GM21528 (cell line): ENCODE data around the gene MANBA.
"Not testable (repeated sequence)": the region's sequence is repeated elsewhere in the genome, so short reads cannot be mapped to it uniquely, and the experiment has no call there.

ENCODE experiments used
- ATAC-seq: cut with Tn5 transposase; IDR thresholded peaks from one replicate; pipeline ENCODE4 v1.9.1; 2021; ENCODE audit warnings: mild to moderate bottlenecking, moderate library complexity; ENCODE audit not compliant: unreplicated experiment, low FRiP score

The MANBA gene

GRCh38 chr4:102627831-102628523 is 132.8 kb downstream of the MANBA start:
- no peak for ATAC-seq

DNA sequence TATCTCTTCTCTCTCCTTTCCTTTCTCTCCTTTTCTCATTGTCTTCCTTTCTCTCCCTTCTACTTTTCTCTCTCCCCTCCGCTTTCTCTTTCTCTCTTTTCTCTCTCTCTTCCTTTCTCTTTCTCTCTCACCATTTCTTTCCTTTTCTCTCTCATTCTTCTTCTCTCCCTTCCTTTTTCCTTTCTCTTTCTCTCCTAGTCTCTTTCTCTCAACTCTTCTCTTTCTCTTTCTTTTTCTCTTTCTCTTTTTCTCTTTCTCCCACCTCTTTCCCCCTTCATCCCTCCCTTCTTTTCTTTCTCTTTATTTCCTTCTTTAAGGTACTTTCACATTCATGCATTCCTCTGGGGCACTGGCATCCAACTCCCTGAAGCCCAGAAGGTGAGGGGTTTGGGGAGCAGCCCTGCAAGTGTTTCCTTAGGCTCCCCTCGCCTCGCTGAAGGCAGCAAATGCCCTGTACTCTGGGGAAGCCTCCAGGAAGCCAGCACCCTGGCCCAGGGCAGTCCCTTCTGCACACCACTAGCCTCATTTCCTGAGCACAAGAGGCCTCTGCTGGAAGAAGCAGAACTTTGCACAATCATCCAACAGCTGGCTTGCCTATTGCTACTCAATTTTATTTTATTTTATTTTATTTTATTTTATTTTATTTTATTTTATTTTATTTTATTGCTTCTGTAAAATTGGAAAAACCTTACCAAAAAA is 135.4 kb downstream of the MANBA start:
- peak; percentile 89 for ATAC-seq

DNA sequence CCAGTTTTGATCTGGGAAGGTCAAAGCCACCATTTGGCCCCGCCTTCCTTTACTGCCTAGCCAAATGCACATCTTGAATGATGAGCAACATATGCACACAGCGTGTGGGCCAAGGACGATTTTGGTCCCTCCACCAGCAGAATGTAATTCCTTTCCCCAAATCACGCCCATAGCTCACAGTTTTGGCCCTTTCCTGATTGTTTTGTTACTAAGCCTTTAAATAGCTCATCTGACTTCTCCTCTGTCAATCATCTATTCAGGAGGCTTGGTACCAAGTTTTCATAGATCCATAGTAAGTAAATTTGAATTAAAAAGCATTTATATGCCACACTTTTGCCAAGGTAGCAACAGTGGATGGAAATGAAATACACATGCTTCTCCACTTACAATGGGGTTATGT is 136.3 kb downstream of the MANBA start:
- ATAC-seq: no peak

GRCh38 chr4:102623622-102624021 is 137.1 kb downstream of the MANBA start:
- ATAC-seq: no peak

DNA sequence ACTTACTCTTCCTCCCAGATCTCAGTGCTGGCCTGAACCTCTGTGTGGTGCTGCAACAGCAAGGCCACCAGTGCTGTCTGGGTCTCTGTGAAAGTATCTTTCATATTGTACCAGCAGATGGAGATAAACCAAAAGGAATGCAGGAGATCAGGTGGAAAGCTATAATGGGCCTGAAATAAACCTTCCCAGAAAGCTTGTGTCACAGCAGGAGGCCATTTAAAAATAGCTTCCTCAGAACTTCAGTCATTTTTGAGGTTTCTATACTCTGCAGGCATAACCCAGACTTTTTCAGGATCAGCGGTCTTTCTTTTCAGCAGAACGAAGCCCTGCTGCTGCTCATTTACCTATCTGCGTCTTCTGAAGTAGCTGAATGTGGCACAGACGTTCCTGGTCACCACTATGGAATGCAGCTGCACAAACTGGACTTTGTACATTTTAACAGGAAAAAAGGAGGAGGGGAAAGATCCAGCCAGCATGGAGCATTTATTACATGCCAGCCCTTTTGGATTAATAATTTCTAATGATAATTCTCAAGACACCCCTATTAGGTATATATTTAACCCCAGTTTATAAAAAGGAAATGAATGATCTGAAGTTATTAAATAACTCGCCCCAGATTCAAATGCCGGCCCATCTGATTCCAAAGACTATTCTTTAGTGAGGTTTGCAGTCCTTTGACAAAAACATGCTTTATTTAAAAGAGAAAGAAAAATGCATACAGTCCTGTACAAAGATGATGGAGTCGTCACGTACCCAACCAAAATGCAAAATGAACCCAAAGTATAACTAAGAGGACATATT is 139.9 kb downstream of the MANBA start:
- ATAC-seq: no peak

GRCh38 chr4:102619776-102620631 is 140.8 kb downstream of the MANBA start:
- ATAC-seq: not testable (repeated sequence)

GRCh38 chr4:102619021-102619420 is 141.7 kb downstream of the MANBA start:
- ATAC-seq: not testable (repeated sequence)

DNA sequence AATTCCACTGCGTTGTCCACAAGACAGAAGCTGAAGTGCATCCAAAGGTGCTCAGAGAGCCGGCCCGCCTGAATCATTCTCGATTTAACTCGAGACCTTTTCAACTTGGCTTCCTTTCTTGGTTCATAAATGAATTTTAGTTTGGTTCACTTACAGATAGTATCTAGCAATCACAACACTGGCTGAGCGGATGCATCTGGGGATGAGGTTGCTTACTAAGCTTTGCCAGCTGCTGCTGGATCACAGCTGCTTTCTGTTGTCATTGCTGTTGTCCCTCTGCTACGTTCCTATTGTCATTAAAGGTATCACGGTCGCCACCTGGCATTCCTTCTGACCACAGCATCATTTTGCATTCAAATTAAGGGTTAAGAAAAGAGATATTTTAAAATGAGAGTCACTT is 144.1 kb downstream of the MANBA start:
- ATAC-seq: no peak

DNA sequence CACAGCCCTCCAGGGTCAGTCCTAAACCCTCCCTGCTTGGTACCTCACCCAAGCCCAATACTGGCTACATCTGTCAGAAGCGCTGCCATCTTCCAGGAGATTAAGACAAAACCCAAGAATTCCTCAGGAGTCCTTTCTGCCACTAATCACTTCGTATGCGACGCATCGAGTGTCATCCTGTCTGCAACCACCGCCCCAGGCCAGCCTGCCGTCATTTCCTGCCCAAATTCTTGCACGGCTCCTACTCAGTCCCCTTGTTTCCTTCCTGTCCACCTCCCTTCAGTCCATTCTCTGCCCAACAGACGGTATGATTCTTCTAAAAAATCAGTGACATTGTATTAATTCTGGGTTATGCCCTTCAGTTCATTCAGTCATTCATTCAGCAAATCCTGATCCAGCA is 146.0 kb downstream of the MANBA start:
- no peak for ATAC-seq

GRCh38 chr4:102612824-102613366 is 147.9 kb downstream of the MANBA start:
- no peak for ATAC-seq

DNA sequence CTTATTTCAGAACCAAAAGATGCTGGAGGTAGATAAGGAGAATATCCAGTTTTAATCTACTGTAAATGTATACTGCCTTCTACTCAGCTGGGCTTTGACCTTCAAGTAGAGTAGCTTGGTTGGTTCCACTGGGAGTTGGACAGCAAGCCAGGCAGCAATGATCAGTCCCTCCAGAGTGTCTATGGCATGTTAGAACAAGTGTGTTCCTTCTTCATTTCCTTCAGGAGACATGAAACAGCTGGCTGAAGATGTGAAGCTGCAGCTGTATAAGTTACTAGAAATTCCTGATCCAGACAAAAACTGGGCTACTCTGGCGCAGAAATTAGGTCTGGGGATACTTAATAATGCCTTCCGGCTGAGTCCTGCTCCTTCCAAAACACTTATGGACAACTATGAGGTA is 148.6 kb downstream of the MANBA start:
- ATAC-seq: no peak

GRCh38 chr4:102610476-102610875 is 150.3 kb downstream of the MANBA start:
- no peak for ATAC-seq

- ATAC-seq: no peak
Observed at GRCh38 chr4:102610007-102610406, 150.8 kb downstream of the MANBA start.

DNA sequence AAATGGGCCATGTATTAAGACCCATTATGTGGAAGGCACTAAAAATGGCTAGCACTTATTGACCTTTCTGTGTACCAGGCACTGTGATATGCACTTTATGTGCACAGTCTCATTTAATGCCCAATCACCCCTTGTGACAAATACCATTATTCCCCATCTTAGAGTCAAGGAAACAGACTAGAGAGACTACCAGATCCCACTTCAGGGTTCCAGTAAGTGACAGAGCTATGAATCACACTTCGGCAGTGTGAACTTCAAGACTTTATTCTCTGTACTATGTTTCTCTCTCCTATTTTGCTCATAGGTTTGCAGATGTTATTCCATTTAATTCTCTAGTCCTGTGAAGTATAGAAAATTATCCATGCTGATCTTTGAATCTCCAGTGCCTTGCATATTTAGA is 152.6 kb downstream of the MANBA start:
- no peak for ATAC-seq

- ATAC-seq: no peak
Observed at GRCh38 chr4:102606846-102607450, 153.8 kb downstream of the MANBA start.

DNA sequence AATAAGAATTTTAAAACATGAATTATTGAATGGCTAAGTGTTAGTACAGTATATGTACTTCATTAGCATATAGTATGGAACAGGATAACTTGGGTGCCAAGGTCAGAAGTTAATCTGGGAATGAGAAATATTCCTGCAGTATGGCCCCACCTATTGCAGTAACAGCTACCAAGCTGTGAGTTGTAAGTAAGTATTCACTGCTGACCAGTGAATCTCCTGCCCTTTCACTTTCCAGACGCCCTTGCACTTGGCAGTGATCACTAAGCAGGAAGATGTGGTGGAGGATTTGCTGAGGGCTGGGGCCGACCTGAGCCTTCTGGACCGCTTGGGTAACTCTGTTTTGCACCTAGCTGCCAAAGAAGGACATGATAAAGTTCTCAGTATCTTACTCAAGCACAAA is 154.5 kb downstream of the MANBA start:
- no peak for ATAC-seq

- ATAC-seq: no peak
Observed at GRCh38 chr4:102604222-102604940, 156.4 kb downstream of the MANBA start.

DNA sequence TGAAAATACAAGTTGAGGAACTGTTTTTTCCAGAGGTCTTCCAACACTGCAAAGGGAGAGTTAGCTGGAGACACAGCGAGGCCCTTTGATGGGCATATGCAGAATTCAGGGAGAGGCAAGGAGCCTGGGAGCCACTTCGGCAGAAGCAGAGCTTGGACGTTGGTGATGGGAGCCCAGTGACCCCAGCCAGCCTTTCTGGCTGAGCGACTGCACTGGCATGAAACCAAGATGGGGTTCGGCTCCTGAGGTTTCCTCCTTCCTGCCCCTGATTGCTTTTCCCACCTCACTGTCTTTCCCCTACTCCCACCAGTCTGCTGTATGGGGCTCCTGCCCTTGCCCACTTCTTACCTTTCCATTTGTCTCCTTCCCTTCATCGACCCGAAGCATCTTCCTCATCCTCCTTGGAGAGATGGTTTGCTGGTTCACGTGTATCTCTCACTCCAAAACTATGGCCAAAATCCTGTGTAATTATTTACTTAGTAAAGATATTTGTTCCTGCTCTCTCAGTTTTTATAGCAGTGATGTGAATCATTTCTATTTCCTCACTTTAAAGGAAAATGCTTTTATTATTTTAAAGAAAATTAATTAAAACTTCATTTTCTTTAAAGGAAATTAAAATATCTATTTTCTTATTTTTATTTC is 159.1 kb downstream of the MANBA start:
- ATAC-seq: no peak

DNA sequence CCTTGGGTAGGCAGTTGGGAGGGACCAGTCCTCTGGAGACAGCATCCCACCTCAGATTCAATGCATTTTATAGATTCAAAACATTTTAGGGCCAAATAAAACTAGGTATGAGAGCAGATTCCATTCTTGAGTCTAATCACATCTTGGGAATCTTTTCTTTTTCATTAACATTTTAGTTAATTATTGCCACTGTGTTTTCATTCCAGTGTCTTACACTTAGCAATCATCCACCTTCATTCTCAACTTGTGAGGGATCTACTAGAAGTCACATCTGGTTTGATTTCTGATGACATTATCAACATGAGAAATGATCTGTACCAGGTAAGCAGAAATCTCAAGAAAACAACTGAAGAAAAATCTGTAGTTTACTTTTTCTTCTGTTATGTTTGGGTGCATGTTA is 160.1 kb downstream of the MANBA start:
- ATAC-seq: no peak
